NCI-H1048 (cell line): ENCODE measurements around the gene TMC2.
A peak's percentile ranks its signal among the peaks of the same experiment; 100 is the strongest.
"Not testable (repeated sequence)": the region's sequence is repeated elsewhere in the genome, so short reads cannot be mapped to it uniquely, and the experiment has no call there.

ENCODE experiments used
- DNase-seq: peaks from one replicate; lab custom pipeline; 2025; lab: John Stamatoyannopoulos, UW

The TMC2 gene, protein sequence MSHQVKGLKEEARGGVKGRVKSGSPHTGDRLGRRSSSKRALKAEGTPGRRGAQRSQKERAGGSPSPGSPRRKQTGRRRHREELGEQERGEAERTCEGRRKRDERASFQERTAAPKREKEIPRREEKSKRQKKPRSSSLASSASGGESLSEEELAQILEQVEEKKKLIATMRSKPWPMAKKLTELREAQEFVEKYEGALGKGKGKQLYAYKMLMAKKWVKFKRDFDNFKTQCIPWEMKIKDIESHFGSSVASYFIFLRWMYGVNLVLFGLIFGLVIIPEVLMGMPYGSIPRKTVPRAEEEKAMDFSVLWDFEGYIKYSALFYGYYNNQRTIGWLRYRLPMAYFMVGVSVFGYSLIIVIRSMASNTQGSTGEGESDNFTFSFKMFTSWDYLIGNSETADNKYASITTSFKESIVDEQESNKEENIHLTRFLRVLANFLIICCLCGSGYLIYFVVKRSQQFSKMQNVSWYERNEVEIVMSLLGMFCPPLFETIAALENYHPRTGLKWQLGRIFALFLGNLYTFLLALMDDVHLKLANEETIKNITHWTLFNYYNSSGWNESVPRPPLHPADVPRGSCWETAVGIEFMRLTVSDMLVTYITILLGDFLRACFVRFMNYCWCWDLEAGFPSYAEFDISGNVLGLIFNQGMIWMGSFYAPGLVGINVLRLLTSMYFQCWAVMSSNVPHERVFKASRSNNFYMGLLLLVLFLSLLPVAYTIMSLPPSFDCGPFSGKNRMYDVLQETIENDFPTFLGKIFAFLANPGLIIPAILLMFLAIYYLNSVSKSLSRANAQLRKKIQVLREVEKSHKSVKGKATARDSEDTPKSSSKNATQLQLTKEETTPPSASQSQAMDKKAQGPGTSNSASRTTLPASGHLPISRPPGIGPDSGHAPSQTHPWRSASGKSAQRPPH

DNA sequence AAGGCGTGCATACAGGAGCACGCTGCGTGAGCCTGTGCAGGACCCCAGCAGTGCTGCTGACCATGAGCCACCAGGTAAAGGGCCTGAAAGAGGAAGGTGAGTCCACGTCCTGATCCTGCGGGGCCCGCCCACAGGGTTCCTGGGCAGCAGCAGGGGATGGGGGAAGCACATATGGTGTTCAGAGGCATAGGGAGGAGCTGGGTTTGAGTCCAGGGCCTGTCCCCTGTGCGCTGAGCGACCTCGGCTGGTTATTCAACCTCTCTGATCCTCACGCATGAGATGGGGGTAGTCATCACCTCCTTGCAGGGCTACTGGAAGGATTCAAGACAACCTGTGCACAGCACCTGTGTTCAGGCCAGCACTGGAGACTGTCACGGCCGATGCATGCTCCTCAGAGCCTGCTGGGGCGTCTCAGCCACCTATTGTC is at the start of gene TMC2:
Gene TMC2 (plus strand): TSS at position 14 of the 427 bp plus-strand sequence. CDS start 49 bp downstream, at position 63.
- no peak for DNase-seq

DNA sequence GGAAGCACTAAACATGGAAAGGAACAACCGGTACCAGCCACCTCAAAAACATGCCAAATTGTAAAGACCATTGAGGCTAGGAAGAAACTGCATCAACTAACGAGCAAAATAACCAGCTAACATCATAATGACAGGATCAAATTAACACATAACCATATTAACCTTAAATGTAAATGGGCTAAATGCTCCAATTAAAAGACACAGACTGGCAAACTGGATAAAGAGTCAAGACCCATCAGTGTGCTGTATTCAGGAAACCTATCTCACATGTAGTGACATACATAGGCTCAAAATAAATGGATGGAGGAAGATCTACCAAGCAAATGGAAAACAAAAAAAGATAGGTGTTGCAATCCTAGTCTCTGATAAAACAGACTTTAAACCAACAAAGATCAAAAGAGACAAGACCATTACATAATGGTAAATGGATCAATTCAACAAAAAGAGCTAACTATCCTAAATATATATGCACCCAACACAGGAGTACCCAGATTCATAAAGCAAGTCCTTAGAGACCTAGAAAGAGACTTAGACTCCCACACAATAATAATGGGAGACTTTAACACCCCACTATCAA is 33.5 kb upstream of the TMC2 start:
- DNase-seq = not testable (repeated sequence)

DNA sequence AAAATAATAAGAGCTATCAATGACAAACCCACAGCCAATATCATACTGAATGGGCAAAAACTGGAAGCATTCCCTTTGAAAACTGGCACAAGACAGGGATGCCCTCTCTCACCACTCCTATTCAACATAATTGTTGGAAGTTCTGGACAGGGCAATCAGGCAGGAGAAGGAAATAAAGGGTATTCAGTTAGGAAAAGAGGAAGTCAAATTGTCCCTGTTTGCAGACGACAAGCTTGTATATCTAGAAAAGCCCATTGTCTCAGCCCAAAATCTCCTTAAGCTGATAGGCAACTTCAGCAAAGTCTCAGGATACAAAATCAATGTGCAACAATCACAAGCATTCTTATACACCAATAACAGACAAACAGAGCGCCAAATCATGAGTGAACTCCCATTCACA is 31.6 kb upstream of the TMC2 start:
- not testable (repeated sequence) for DNase-seq

DNA sequence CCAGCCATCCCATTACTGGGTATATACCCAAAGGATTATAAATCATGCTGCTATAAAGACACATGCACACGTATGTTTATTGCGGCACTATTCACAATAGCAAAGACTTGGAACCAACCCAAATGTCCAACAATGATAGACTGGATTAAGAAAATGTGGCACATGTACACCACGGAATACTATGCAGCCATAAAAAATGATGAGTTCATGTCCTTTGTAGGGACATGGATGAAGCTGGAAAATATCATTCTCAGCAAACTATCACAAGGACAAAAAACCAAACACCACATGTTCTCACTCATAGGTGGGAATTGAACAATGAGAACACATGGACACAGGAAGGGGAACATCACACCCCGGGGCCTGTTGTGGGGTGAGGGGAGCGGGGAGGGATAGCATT is 29.9 kb upstream of the TMC2 start:
- not testable (repeated sequence) for DNase-seq

DNA sequence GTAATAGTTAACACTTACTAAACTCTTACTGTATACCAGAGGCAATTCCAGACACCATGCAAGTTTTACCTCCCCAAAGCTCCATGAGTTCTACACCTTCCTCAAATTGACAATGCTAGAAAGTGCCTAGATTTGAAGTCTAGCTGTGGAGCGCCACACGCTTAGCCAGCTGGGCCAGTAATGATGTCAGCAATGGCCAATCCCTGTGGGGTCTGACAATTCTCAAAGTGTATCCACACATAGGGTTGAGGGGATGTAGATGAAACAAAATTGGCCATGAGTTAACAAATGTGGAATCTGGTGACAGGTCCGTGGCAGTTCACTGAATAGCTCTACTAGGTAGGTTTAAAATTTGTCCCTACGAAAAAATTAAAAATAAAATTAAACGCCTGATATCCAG is 28.9 kb upstream of the TMC2 start:
- no peak for DNase-seq

DNA sequence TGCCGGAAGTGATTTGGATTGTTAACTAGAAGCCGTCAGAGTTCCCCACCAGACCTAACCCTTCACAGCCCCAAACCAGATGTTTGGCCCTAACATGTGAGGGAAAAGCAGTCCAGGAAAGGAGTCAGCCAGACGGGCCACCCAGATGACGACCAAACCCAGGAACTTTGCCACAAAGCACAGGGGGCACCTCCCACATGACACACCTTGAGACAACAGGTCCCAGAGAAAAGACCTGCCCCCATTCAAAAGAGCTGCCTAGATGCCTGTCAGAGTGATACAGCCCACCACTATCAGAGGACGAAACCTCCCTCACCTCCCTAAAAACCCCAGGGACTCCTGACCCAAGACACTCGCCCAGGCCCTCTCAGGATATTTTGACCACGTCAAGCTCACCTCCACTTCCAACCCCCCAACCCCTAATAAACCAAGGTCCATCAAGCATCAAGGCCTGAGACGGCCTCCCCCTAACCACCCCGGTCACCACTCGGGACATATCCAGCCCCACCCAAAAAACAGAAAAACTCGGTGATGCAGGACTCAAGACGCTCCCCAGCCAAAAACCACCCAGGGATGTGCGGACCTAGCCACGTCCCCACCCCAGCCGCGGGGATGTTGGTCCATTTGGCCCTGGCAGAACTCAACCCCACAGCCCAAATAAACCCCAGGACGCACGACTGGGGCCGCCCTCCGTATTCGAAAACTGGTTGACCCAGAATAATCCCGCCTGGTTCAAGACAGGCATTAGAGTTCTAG is 28.3 kb upstream of the TMC2 start:
- DNase-seq = no peak

DNA sequence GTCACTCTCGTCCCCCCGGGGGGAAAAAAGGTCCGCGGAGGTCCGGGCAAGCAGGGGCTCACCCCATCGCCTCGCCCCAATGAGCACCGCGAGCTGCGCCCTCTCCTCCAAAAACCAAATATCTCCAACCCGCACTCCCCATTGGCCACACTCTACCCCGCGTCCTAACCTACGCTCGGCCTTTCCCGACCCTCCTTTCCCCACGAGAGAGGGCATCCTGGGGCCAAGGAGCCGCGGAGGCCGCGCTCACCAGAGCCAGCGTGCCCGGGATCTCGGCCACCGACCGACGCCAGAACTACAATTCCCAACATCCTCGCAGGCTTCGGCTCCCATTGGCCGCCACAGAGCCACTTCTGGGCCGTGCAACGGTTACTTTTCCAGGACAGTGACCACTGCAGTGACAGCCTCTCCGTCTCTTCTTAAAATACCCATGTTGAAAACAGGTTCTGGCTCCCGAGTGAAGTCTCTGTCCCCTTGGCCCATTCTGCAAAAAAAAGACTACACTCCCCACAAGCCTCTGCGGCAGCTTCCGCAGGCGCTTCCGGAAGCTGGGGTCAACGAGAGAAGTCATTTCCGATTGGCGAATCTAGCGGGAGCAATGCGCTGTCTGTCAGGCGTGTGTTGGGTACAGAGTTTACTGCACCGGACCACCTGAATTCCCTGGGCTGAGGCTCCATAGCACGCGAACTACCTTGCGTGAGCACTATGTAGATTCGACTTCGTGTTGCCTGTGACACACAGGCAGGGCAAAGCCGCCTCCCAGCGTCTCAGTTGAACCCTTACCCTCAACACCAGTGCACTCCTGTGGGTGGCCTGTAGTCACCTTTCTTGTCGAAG is 27.5 kb upstream of the TMC2 start, which contains the start of gene ZNF343:
Gene ZNF343 (minus strand): TSS at position 285 of the 837 bp plus-strand sequence. CDS start 15,020 bp downstream, outside the sequence.
- peak; percentile 60 for DNase-seq

DNA sequence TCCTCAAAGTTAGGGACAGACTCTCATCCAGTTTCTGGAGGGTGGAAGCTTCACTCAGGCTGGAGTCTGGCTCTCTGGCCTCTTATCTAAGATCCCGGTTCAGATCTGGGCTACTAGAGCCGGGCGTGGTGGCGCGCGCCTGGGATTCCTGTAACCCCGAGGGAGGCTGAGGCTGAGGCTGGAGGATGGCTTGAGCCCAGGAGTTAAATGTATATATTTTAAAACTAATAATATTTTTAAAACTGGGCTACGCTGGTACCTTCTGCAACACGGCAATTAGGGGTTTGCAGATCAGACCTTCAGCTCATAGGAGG is 26.9 kb upstream of the TMC2 start:
- DNase-seq = no peak

DNA sequence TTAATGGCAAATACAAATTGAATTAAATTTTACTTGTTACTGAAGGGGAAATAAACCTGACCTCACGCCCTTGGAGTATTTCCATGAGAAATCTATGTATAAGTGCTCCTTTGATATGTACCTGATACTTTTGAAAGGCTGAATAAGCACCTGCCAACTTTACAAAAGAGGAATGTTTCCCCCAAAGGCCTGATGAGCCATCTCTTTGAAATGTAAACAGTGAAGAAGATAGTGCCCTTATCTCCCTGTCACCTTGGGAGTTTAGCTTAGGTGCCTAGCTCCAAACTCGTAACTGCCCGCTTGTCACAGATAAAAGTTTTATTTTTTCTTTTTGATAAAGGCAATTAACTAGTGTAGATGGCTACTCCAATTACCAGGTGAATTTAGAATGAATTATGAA is 26.6 kb upstream of the TMC2 start:
- no peak for DNase-seq

DNA sequence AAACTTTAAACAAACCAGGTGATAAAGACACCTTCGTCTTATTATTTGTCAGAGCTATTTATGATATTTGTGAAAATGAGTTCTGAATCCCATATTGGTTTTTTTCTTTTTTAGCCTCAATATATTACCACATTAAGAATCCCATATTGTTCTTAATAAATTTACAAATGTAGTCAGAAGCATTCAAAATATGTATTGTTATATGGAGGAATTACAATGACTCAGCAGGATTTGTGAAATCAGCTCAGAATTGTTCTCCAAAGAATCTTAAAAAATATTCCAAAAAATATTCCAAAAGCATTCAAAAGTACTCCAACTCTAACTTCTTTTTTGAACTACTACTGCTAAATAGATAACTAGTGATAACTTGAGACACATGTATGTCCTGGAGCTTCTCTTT is 21.2 kb upstream of the TMC2 start:
- DNase-seq = no peak

DNA sequence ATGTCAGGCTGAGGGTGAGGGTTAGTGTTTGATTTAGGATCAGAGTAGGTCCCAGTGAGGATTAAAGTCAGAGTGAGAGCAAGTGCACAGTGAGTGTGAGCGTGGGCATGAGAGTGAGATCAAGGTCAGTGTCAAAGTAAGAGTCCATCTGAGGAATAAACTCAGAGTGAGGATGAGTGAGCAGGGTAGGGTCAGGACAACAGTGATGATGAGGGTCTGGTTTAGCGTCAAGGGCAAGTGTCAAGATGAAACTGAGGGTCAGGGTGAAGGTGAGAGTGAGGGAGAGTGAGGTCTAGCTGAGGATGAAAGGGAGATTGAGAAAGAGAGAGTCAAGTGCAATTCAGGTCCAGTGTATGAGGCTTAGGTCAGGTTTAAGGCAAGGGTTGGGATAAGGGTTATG is 20.0 kb upstream of the TMC2 start:
- no peak for DNase-seq

DNA sequence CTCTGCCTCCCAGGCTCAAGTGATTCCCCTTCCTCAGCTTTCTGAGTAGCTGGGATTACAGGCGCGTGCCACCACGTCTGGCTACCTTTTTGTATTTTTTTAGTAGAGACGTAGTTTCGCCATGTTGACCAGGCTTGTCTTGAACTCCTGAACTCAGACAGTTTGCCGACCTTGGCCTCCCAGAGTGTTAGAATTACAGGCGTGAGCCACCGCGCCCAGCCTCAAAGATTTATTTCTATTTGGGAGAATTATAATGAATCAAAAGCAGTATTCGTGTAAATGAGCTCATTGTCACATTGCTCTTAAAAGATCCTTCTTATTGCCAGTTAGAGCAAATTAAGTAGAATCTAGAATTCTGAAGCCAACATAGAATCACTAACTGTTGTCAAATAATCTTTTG is 18.3 kb upstream of the TMC2 start:
- no peak for DNase-seq

DNA sequence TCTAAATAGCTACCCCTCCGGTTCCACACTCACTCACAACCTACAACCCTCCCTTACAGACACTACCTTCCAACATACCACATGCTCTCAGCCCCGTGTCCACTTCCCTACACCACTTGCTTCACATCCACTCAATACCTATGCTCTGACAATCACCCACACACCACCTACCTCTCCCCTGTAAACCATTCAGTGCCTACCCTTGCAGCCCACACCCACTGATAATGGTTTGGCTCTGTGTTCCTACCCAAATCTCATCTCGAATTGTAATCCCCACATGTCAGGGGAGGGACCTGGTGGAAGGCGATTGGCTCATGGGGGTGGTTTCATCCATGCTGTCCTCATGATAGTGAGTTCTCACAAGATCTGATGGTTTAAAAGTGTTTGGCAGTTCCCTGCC is 17.8 kb upstream of the TMC2 start:
- DNase-seq = no peak

DNA sequence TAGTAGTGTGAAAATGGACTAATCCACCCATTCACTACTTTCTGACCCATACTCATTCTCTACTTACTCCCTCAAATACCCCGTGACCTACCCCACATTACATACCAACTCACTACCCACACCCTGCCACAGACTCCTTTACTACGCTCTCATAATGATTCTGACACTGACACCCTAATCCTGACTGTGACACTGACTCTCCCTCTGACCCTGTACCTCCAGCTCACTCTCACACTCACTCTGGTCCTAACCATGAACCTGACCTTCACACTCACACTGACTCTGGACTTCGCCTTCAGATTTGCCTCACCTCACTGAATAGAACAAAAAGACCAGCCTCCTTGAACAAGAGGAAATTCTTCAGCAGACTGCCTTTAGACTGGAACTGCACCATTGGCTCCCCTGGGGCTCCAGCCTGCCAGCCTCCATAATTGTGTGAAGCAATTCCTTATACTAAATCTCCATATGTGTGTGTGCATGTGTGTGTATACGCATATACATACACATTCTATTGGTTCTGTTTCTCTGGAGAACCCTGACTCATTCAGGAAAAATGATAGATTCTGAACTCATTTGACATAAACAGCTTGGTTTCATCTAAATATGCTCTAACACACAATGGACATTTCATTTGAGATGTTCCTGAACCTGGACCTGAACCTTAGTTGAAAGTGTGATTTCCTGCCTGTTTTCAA is 17.1 kb upstream of the TMC2 start:
- DNase-seq = no peak

DNA sequence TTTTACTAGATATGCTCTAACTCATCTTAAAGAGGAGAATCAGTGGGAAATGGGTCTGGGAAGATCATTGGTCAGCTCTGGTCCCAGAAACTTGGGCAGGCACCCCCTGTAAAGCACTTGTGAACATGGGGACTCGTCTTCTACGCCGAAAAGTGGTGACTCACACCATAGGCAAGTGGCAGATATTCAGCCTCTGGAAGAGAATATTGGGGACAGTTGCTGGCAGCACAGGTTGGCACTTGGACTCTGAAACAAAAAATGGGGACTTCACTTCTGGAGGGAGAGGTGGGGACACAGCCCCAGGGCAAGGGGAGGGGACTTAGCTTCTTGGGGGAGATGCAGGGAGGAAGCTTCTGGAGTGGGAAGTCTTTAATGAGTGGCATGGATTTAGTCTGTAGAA is 15.8 kb upstream of the TMC2 start:
- no peak for DNase-seq

DNA sequence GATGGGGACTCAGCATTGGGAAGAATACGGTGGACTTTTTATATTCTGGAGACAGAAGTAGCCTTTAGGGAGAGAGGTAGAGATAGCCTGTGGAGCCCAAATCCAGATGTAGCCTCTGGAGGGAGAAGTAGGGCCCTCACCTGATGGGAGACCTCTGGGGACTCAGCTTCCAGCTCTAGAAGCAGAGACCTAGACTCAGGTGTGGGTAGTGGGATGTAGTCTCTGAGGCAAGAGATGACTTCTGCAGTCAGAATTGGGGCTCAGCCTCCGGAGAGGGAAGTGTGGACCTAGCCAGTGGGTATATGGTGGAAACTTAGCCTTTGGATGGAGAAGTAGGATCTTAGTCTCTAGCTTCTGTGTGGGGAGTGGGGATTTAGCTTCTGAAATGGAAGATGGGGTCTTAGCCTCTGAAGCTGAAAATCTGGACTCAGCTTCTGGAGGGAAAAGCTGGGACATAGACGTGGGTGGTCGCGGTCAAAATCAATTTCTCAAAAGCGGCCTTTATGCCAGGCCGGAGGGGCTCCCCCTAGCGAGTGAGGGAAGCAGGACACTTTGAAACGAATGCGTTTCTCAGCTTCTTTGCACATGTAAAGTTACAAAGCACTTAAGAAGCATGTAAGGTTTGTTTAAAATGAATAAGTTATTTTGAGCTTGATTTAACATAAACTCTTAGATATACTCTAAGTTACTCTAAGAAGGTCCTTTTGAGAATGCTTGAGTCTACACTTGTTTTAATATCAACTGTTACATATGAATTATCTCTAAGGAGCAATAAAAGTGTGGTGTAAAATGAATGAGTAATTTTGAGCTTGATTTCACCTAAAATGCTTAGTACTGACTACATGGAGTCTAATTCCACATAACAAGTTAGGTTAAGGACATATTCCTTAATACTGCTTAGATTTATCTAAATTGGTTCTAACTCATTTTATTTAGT is 14.7 kb upstream of the TMC2 start:
- DNase-seq = peak; percentile 6

DNA sequence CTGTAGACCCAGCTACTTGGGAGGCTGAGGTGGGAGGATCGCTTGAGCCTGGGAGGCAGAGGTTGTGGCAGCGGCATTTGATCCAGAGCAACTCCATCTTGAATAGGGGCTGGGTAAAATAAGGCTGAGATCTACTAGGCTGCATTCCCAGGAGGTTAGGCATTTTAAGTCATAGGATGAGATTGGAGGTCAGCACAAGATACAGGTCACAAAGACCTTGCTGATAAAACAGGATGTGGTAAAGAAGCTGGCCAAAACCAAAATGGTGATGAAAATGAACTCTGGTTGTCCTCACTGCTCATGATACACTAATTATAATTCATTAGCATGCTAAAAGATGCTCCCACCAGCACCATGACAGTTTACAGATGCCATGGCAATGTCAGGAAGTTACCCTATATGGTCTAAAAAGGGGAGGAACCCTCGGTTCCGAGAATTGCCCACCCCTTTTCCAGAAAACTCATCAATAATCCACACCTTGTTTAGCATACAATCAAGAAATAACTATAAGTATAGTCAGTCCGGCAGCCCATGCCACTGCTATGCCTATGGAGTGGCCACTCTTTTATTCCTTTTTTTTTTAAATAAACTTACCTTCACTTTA is 13.4 kb upstream of the TMC2 start:
- not testable (repeated sequence) for DNase-seq

DNA sequence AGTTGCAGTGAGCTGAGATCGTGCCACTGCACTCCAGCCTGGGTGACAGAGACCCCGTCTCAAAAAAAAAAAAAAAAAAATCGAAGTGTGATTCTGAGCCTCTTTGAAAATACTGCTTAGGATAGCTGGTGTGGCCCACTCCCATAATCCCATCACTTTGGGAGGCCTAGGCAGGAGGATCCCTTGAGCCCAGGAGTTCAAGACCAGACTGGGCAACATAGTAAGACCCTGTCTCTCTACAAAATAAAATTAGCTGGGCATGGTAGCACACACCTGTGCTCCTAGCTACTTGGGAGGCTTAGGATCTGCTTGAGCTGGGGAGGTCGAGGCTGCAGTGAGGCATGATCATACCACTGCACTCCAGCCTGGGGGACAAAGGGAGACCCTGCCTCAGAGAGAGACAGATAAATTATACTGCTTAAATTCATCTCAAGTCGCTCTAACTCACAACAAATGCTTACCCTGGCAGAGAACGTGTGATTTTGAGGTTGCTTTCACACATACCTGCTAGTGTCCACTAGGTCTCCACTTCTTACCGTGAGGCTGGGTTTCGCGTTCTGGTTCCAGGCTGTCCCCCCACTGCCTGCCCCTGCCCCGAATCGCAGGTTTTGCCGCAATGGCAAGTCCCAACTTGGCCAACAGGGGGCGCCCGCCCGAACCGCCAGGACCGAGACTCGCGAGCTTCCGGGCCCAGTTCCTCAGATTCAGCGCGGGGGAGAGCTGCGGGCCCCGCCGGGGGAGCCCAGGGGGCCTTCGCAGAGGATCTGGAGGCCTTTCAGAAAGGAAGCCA is 12.3 kb upstream of the TMC2 start:
- peak; percentile 6 for DNase-seq
